H1 (cell line): ENCODE measurements around the gene SCRG1. TPM values are rescaled to one million over a fixed set of nuclear protein-coding genes. Genes with fewer than 3 reads are reported as not detected.

Experiments used
- CTBP2 ChIP-seq: IDR thresholded peaks from 2 replicates; pipeline ENCODE4 v1.7.0; 2011; ENCODE audit warnings: borderline replicate concordance, mild to moderate bottlenecking, moderate library complexity, mixed read lengths, low read length; ENCODE audit not compliant: insufficient read depth, insufficient read length
- NANOG ChIP-seq: IDR thresholded peaks from 2 replicates; pipeline ENCODE4 v1.6.1; 2011; ENCODE audit warnings: low read length, low read depth, mild to moderate bottlenecking, inconsistent platforms; ENCODE audit not compliant: insufficient read depth, poor library complexity, severe bottlenecking
- RNF2 ChIP-seq: fragments of 200-900, 300-1000 bp; sonication (generic); IDR thresholded peaks from 2 replicates; pipeline ENCODE4 v1.7.1; 2016; ENCODE audit warnings: borderline replicate concordance, low read depth, mild to moderate bottlenecking, antibody characterized with exemption, low read length; ENCODE audit not compliant: poor library complexity, severe bottlenecking; ENCODE audit errors: missing control alignments
- SIRT6 ChIP-seq: IDR thresholded peaks from one replicate; pipeline ENCODE4 v1.7.1; 2012; ENCODE audit warnings: low read length, inconsistent platforms
- SP4 ChIP-seq: IDR thresholded peaks from 2 replicates; pipeline ENCODE4 v1.6.1; 2012; ENCODE audit warnings: low read length, inconsistent platforms
- polyA plus RNA-seq, 7 experiments: library from polyadenylated mRNA; depleted of rRNA in 3 of 7; stranded (reverse) in 5 of 7; unstranded in 2 of 7; fragments of >200 nt in 5 of 7; fragments of 200-250 nt in 2 of 7; gene quantifications; 1 replicate in 5 of 7; 2 replicates in 1 of 7; 4 replicates in 1 of 7; pipeline versions ENCODE4 v1.2.1 to v1.2.3, GENCODE V29; 2011 to 2013; ENCODE audit warnings: missing spikeins in 2 of 7, mixed read lengths in 2 of 7
- total RNA-seq: library from RNA; stranded (reverse); fragmentation: NEBNext Ultra II Directional; extraction: Animal tissue kit (Norgen Biotek cat#: 25700); gene quantifications from 2 replicates; pipeline ENCODE4 v1.2.1, GENCODE V29; 2021

The SCRG1 gene
- total and polyA plus RNA-seq, 2 of the 8 experiments (the other 6 are each of a cell fraction or from before 2014, with no cell fraction given) = not detected

DNA sequence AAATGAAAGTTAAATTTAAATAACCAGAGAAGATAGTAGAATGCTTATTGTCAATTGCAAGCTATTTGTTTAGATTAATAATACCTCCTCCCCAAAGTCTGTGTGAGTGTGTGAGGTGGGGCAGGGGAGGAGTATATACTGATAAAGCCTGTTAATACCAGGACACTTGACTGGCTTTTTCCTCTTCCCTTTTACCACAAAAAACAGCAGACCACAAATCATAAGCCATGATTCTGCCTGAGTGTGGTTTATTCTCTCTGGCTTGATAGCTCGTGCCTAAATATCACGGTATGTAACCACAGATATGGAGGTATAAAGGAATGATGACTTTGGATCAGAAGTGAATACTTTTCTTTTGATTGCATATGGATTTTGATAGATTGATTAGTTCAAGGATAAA, 21.9 kb upstream of the SCRG1 start (continued):
- no peak for TF ChIP-seq RNF2
- TF ChIP-seq SP4 = no peak
- TF ChIP-seq NANOG = no peak
- no peak for TF ChIP-seq CTBP2
- TF ChIP-seq SIRT6 = no peak
